SK-N-SH (cell line): ENCODE measurements around the gene FAM161A.
"Not testable (repeated sequence)": the region's sequence is repeated elsewhere in the genome, so short reads cannot be mapped to it uniquely, and the experiment has no call there.

Source experiments
- CTCF ChIP-seq: fragments of 200-600 bp; sonication (generic); IDR thresholded peaks from 2 replicates; pipeline ENCODE4 v1.6.1; 2017; ENCODE audit warnings: antibody characterized with exemption, mild to moderate bottlenecking, moderate library complexity
- JUND ChIP-seq: IDR thresholded peaks from 2 replicates; pipeline ENCODE4 v1.4.0; 2012
- MXI1 ChIP-seq: IDR thresholded peaks from 2 replicates; pipeline ENCODE4 v1.6.1; 2012; ENCODE audit warnings: mild to moderate bottlenecking, low read depth, low read length, improper control_type of control experiment
- POLR2AphosphoS5 ChIP-seq: IDR thresholded peaks from 2 replicates; pipeline ENCODE4 v1.6.1; 2012; ENCODE audit warnings: low read depth, low read length
- REST ChIP-seq: IDR thresholded peaks from 2 replicates; pipeline ENCODE4 v1.6.1; 2012; ENCODE audit warnings: mild to moderate bottlenecking, low read depth, low read length, moderate library complexity
- TAF1 ChIP-seq: IDR thresholded peaks from 2 replicates; pipeline ENCODE4 v1.6.1; 2012; ENCODE audit warnings: low read depth, mild to moderate bottlenecking, low read length, moderate library complexity, borderline replicate concordance

GRCh38 chr2:61879351-61879750 lies 25.5 kb upstream of the FAM161A start:
- TF ChIP-seq POLR2AphosphoS5, CTCF, MXI1, REST, TAF1, JUND: not testable (repeated sequence)
